ENCODE data around the gene TBX2.

DNA sequence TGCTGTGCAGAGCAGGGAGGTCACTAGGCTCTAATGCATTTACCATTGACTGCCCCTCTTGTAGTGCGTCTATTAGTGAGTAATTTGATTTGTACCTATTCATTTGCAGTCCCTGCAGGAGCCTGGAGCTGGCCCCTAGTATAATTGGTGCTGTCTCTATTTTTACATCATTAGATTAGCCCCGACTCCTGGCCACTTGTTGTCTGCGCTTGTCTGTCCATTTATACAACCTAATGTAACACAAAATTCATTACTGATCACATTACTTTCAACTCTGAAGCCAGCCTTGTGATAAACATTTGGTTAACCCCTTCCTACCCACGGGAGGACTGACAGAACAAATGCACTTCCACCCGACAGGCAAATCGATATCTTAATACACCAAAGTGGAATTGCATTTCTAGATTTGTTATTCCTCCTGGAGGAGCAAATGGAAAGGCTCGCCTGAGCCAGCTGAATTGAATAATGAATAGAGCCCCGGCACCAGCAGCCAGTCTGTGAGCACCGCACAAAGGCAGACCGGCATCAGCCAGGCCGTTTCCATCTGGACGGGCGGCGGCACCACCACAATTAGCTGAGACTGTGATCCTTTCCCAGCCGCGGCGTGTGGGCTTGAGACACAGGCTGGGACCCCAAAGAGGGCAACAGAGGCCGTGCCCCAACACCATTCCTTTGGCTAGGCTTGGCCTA is 18.7 kb upstream of the TBX2 start:
- TF ChIP-seq EZH2 (IDR thresholded peaks at IDR 0.05; ENCODE audit: borderline replicate concordance, low read depth, low read length, poor library complexity, severe bottlenecking): no peak
- TF ChIP-seq, protein P1, sequence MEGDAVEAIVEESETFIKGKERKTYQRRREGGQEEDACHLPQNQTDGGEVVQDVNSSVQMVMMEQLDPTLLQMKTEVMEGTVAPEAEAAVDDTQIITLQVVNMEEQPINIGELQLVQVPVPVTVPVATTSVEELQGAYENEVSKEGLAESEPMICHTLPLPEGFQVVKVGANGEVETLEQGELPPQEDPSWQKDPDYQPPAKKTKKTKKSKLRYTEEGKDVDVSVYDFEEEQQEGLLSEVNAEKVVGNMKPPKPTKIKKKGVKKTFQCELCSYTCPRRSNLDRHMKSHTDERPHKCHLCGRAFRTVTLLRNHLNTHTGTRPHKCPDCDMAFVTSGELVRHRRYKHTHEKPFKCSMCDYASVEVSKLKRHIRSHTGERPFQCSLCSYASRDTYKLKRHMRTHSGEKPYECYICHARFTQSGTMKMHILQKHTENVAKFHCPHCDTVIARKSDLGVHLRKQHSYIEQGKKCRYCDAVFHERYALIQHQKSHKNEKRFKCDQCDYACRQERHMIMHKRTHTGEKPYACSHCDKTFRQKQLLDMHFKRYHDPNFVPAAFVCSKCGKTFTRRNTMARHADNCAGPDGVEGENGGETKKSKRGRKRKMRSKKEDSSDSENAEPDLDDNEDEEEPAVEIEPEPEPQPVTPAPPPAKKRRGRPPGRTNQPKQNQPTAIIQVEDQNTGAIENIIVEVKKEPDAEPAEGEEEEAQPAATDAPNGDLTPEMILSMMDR (conservative IDR thresholded peaks at IDR 0.05; ENCODE audit: low read depth, low read length): no peak

All from A673 (cell line).